GM19452 (cell line): ENCODE results near the gene PRDM12.

Source experiments
- ATAC-seq: cut with Tn5 transposase; IDR thresholded peaks from one replicate; pipeline ENCODE4 v1.9.1; 2021; ENCODE audit not compliant: unreplicated experiment

PRDM12 gene

GRCh38 chr9:130664251-130665028 is at the start of gene PRDM12:
Gene PRDM12 (plus strand): TSS chr9:130664594. CDS start chr9:130664654, 60 bp downstream.
- ATAC-seq: no peak

DNA sequence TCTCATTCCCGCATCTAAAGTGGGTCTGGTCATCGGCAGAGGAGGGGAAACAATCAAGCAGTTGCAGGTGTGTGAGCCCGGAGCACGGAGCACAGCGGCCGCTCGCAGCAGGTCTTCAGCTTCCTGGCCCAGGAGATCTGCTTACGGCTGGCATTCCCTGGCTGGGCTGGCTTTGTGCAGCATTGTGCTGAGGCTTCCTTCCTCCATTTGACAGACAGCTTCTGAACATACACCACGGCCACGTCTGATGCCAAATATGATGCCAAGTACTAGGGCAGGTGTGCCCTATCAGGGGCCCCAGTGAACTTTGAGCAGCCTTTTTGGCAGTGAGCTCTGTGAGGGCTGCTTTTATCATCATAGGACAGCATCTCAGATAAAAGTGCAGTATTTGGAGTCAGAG is 47.9 kb upstream of the PRDM12 start:
- no peak for ATAC-seq

GRCh38 chr9:130623466-130623865 is 40.9 kb upstream of the PRDM12 start:
- ATAC-seq: no peak

GRCh38 chr9:130624154-130624553 is 40.2 kb upstream of the PRDM12 start:
- ATAC-seq: no peak

DNA sequence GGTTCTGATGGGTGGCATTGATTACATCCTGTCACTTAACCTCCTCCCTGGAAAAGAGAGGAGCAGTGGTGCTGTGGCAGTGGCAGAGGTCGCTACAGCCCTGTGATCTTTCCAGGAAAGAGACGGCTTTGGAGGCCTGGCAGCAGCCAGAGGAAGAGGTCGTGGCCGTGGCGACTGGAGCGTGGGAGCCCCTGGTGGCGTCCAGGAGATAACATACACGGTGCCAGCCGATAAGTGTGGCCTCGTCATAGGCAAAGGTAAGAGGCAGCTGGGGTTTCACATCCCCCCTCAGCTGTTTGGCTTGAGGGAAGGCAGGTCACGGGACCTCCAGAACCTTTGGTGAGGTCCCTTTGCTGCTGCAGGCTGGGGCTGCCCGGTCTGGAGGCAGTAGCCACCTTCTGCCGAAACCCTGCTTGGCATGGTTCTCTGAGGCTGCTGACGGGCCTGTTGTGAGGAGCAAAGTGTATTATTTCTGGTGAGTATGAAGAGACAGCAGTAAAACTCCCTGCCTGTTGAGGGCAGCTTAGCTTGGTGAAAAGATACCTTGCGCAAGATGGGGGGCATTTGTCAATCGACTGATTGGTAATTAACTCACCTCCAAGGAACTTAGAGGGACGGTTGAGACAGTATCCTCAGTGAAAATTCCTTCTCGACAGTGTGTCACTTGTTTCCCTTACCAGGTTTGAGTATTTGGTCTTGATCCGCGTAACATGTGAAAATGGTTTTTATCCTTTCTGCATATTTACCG is 38.0 kb upstream of the PRDM12 start:
- ATAC-seq: no peak

DNA sequence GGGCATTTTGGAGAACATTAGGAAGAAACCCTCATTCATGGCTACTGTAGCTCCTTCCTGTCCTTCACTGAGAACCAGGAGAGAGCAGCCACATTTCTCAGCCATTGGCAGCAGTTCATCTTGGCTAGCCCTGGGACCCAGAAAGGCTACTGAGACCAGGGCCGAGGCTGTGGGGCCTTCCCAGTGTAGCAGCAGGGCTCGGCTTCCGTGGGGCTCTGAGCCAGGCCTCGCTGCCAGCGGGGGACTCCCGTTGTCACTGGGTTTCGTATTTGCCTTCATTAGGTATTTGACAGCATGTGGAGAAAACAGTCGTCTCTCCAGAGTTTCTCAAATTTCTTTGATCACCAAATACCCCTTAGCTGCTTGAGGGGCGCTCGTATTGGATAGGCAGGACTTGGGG is 37.3 kb upstream of the PRDM12 start:
- ATAC-seq: no peak

DNA sequence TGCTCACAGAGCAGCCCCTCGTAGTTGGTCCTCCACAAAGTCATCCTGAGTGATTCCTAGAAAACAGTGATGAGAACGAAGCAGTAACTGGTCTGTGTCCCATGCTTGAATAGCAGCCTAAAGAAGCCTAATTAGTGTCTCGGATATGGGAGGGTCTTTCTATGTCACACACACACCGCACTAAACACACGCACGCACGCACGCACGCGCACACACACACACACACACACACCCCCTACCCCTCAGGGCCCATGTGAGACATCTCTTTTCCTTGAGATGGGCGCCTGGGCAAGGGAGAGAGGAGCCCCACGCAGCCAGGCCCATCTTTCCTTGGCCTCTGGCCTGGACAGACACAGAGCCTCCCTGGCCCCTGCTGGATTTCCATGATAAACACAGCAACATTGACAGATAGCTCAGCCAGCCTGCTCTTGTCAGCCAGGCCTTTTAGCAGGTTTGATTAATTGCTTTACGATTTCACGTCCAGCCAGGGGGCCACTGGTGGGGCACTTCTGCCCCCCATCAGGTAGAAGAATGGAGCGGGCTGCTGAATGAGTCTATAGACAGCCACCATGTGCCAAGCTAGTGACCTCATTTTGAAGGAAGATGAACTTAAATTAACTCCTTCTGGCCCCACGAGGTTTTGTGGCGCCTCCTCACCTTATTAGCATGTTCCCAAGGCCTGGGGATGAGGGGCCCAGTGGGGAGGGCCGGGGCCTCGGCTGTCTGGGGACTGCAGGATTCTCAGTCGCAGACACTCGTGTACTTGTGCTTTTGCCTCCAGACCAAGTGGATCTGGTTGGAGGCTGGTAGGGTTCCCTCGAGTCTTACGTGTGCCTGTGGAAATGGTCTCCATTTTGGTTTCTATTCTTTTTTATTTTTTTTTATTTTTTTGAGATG is 36.2 kb upstream of the PRDM12 start:
- ATAC-seq: no peak

DNA sequence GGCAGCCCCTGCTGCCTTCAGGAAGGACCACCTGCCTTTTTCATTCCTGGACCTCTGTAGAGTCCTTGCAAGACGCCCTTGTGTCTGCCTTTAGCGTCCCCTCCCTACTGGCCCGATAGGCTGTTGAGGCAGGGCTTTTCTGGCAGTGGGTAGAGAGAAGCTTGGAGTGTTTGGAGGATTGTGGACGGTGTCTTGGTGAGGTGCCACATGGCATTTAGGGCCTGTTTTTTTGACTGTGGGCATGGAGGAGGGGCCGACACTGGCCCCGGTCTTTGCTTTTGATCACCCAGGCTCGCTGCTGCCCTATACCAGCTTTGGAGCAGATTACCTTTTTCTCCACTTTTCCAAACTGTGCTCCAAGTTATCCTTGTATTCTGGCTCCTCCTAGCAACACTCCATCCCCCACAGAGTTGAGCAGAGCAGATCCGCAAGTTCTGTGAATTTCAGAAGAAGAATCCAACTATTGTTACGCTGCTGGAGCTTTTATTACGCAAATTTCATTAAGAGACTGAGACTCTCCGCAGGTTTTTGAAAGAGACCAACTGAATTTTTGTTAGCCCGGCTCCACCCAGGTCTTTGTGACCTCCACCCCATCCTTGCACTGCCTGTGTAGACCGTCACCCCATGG is 34.8 kb upstream of the PRDM12 start:
- no peak for ATAC-seq

- no peak for ATAC-seq
Measured at GRCh38 chr9:130630071-130630450, 34.3 kb upstream of the PRDM12 start.

- no peak for ATAC-seq
Measured at GRCh38 chr9:130630506-130631330, 33.7 kb upstream of the PRDM12 start.

DNA sequence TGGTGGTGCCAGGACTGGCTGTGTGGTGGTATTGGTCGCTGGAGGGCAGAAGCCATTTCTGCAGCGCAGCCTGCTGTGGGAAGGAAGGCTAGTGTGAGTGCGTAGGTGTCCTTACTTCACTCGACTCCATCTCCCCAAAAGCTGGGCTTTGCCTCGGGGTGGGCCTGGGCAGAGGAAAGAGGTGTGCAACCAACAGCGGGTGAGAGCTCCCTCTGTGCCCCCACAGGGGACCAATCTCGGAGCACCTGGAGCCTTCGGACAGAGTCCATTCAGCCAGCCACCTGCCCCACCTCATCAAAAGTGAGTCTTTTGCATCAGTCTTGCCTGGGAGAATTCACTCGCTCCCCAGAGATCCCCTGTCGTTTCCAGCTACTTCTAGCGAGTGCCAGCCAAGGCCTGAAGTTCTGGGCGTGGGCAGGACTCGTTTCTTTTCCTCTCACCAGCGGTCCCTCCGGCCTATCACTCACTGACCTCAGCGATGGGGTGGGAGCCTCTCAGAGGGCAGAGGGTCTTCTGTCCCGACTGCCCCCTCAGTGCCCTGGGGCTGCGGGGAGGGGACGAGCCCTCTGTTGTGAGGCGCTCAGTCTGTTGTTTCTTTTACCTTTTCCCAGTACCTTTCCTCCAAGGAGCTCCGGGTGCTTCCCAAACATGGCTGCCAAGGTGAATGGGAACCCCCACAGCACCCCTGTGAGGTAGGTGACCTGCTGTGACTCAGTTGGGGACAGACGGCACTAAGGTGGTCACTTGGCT is 32.9 kb upstream of the PRDM12 start:
- ATAC-seq: no peak

GRCh38 chr9:130632081-130632710 is 32.2 kb upstream of the PRDM12 start:
- no peak for ATAC-seq

DNA sequence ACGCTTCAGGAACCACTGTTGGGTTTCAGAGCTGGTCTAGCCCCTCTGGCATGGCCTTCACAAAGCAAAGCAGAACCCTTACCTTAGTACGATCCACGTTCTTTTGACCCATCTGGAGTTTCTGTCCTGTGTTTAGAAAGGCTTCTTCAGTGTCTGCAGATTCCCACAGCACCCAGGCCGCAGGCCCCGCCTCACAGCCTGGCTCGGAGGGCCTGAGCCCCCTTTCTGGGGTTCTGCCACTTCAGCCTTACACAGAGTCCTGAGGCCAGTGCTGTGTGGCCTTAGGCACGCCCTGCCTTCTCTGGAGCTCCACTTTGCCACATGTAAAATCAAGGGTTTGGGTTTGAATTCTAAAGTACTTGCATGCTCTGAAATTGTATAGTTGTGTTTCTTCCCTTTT is 31.6 kb upstream of the PRDM12 start:
- no peak for ATAC-seq

DNA sequence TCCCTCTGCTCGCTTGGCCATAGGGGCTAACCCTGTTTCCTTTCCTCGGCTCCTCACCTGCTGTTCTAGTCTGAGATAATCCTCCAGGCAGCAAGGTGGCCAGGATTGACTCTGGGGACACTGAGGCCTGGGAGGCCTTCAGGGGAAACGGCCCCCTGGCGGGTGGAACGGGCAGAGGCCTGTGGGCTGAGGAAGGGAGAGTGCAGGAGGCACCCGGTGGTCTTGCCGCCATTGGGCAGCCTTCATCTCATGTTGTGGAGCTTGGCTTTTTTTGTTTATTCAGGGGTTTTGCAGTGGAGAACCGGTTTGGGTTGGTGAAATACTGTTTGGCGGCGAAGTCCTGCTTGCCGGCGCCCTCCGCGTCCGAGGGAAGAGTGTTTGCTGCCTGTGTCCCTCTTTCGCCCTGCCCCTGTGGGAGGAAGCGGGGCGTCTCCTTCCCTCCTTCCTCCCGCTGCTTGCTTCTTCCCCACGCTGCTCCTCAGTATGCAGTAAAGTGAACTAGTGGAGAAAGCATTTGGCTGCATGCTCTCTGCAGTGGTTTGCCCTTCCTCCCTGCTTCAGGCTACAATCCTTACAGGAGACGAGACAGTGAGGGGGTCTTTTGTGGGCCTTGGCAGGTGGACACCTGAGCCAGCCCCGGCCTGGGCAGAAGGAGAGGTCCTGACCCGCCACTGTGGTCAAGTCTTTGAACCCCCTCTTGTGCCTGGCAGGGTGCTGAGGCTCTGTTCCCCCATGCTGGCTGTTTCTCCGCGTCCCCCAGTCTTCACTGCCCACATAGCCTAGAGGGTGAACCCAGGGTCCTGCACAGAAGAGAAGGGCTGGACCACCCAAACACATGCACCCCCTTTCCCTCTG is 30.8 kb upstream of the PRDM12 start:
- no peak for ATAC-seq

DNA sequence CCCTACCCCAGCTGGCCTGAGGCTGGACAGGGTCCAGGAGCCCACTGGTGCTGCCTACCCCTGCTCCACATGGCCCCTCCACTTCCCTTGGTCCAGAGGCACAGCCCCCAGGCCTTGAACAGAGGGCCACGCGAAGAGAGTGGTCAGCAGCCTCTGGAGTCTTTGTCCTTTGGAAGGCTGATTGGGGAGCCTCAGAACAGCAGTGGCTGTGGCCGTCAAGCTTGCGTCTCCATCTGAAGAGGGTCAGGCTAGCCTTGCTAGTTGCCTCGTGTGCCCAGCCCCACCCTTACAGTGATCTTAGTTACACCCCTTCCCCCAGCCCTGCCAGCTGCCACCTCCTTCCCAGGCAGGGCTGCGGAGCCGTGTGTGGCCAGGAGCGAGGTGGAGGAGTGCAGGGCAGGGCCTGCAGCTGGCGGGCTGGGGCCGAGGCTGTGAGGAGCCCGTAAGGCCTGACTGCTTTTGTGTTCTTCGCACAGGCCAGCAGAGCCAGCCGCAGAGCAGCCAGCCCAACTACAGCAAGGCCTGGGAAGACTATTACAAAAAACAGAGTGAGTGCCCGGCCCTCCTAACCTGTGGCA is 30.1 kb upstream of the PRDM12 start:
- no peak for ATAC-seq

GRCh38 chr9:130634801-130635200 is 29.6 kb upstream of the PRDM12 start:
- no peak for ATAC-seq

GRCh38 chr9:130635306-130635705 is 29.1 kb upstream of the PRDM12 start:
- no peak for ATAC-seq
